Endothelial cell of umbilical vein (primary cell): ENCODE data around the gene MLANA. TPM values are rescaled to one million over a fixed set of nuclear protein-coding genes. Genes with fewer than 3 reads are reported as not detected.

Experiments
- BruUV-seq: library from RNA; stranded (reverse); fragments of 400-500 nt; replicated peaks from 2 replicates; lab custom pipeline; 2021; lab: Mats Ljungman, UMichigan
- CTCF ChIA-PET: fragments of 300-600, 350-600 bp; sonication (Branson Sonifier 250); formaldehyde crosslinking; loops from one replicate; lab custom pipeline; 2021; ENCODE audit warnings: antibody characterized with exemption, inconsistent platforms; lab: Charles Lee
- POLR2A ChIA-PET: fragments of 300-600, 350-600 bp; sonication (Branson Sonifier 250); formaldehyde crosslinking; loops from one replicate; lab custom pipeline; 2021; ENCODE audit warnings: antibody characterized with exemption, inconsistent platforms; lab: Charles Lee
- DNase-seq: peaks from one replicate; pipeline ENCODE4 v3.0.0-alpha.2; 2011; ENCODE audit warnings: low read depth, low spot score
- FAIRE-seq: peaks from 2 replicates; lab custom pipeline; 2011; peaks lifted over from hg19 to GRCh38; lab: Jason Lieb, UNC
- H2AFZ ChIP-seq: 2 replicates; pipeline ENCODE4 v1.6.0; 2012; ENCODE audit warnings: low read depth, low read length, control low read depth, inconsistent platforms
- H3K27ac ChIP-seq: 2 replicates; pipeline ENCODE4 v1.5.1; 2011; ENCODE audit warnings: low read depth, mild to moderate bottlenecking, control low read depth, low read length, moderate library complexity; ENCODE audit not compliant: insufficient read depth
- H3K27me3 ChIP-seq, 2 experiments: 2 replicates each; pipeline versions ENCODE4 v1.6.0 to v1.6.1; 2011; ENCODE audit warnings: low read length in 2 of 2, mixed read lengths in 1 of 2; ENCODE audit not compliant: control insufficient read depth in 2 of 2, insufficient read depth in 2 of 2
- H3K36me3 ChIP-seq, 2 experiments: 2 replicates in 1 of 2; 3 replicates in 1 of 2; pipeline ENCODE4 v1.5.1; 2011; ENCODE audit warnings: low read length in 2 of 2, mild to moderate bottlenecking in 1 of 2, moderate library complexity in 1 of 2; ENCODE audit not compliant: control insufficient read depth in 2 of 2, insufficient read depth in 2 of 2; ENCODE audit errors: extremely low read depth in 1 of 2
- H3K4me1 ChIP-seq: 3 replicates; pipeline ENCODE4 v1.5.1; 2011; ENCODE audit warnings: mild to moderate bottlenecking, low read length; ENCODE audit not compliant: control insufficient read depth, insufficient read depth; ENCODE audit errors: extremely low read depth
- H3K4me2 ChIP-seq: 2 replicates; pipeline ENCODE4 v1.6.1; 2011; ENCODE audit warnings: low read length, control low read depth, mixed read lengths; ENCODE audit not compliant: insufficient read depth
- H3K4me3 ChIP-seq, 3 experiments: fragments of 200-600 bp in 1 of 3; sonication (generic), shearing (Covaris generic) in 1 of 3; replicated peaks in 1 of 3; 2 replicates each; pipeline ENCODE4 v1.5.1; 2011 to 2016; ENCODE audit warnings: control low read depth in 3 of 3, low read length in 3 of 3, mild to moderate bottlenecking in 2 of 3, inconsistent platforms in 1 of 3, low read depth in 1 of 3, moderate library complexity in 1 of 3; ENCODE audit not compliant: insufficient read depth in 1 of 3
- H3K79me2 ChIP-seq: 2 replicates; pipeline ENCODE4 v1.6.0; 2012; ENCODE audit warnings: low read length, inconsistent platforms; ENCODE audit not compliant: control insufficient read depth, insufficient read depth
- H3K9ac ChIP-seq: replicated peaks from 2 replicates; pipeline ENCODE3; 2011; ENCODE audit warnings: low read length, control low read depth; ENCODE audit not compliant: insufficient read depth; ENCODE audit errors: extremely low read depth
- H3K9me1 ChIP-seq: replicated peaks from 3 replicates; pipeline ENCODE4 v1.6.0; 2011; ENCODE audit warnings: mild to moderate bottlenecking, low read length; ENCODE audit not compliant: control insufficient read depth, insufficient read depth; ENCODE audit errors: extremely low read depth
- H3K9me3 ChIP-seq: replicated peaks from 2 replicates; pipeline ENCODE4 v1.5.1; 2012; ENCODE audit warnings: low read length, inconsistent platforms; ENCODE audit not compliant: control insufficient read depth, insufficient read depth
- H4K20me1 ChIP-seq: replicated peaks from 2 replicates; pipeline ENCODE3; 2011; ENCODE audit warnings: mild to moderate bottlenecking, low read length; ENCODE audit not compliant: control insufficient read depth, insufficient read depth; ENCODE audit errors: extremely low read depth
- EZH2 ChIP-seq: IDR thresholded peaks from 2 replicates; pipeline ENCODE4 v1.6.1; 2012; ENCODE audit warnings: borderline replicate concordance, low read depth, mild to moderate bottlenecking, moderate library complexity, low read length, inconsistent platforms; ENCODE audit not compliant: severe bottlenecking
- FOS ChIP-seq: IDR thresholded peaks from 2 replicates; pipeline ENCODE4 v1.6.1; 2011; ENCODE audit warnings: mild to moderate bottlenecking, low read length, moderate library complexity, borderline replicate concordance; ENCODE audit not compliant: insufficient read depth
- GATA2 ChIP-seq: IDR thresholded peaks from 2 replicates; pipeline ENCODE4 v1.7.0; 2011; ENCODE audit warnings: low read depth, mild to moderate bottlenecking, moderate library complexity, mixed read lengths, low read length; ENCODE audit not compliant: insufficient read length, insufficient read depth
- JUN ChIP-seq: IDR thresholded peaks from 2 replicates; pipeline ENCODE4 v1.6.1; 2011; ENCODE audit warnings: borderline replicate concordance, low read depth; ENCODE audit not compliant: insufficient read length, insufficient read depth
- MAX ChIP-seq: IDR thresholded peaks from 2 replicates; pipeline ENCODE4 v1.6.1; 2011; ENCODE audit not compliant: insufficient read depth, insufficient read length
- MYC ChIP-seq: IDR thresholded peaks from one replicate; pipeline ENCODE4 v1.6.1; 2011; ENCODE audit warnings: mild to moderate bottlenecking, low read depth, low read length
- POLR2A ChIP-seq: IDR thresholded peaks from 2 replicates; pipeline ENCODE4 v1.6.1; 2012; ENCODE audit warnings: low read depth, mild to moderate bottlenecking, control low read depth, low read length
- POLR2AphosphoS5 ChIP-seq: IDR thresholded peaks from 2 replicates; pipeline ENCODE4 v1.6.1; 2012; ENCODE audit warnings: low read depth, mild to moderate bottlenecking, control low read depth, low read length, moderate library complexity; ENCODE audit not compliant: insufficient read depth
- dilution Hi-C: fragments of 300-500 bp; cut with MboI; formaldehyde crosslinking; loops from one replicate; pipeline ENCODE4 v1.15.0; 2019; ENCODE audit warnings: low sequenced_read_pairs; ENCODE audit not compliant: extremely low pct_ligation_motif_present
- intact Hi-C: fragments of 100-400 bp; cut with micrococcal nuclease; formaldehyde crosslinking; loops from one replicate; pipeline ENCODE4 v1.10.0; 2022
- polyA plus RNA-seq, 4 experiments: library from polyadenylated mRNA; depleted of rRNA in 3 of 4; stranded (reverse) in 3 of 4; unstranded in 1 of 4; fragments of >200 nt; gene quantifications; 2 replicates each; pipeline versions ENCODE4 v1.2.1 to v1.2.3, GENCODE V29; 2011 to 2012; ENCODE audit warnings: missing spikeins in 1 of 4
- total RNA-seq: library from RNA; stranded (reverse); gene quantifications from 2 replicates; pipeline ENCODE4 v1.2.3, GENCODE V29; 2021
- TF ChIP-seq, protein P1 (sequence below), 2 donors: IDR thresholded peaks; 1 replicate in 1 of 2; 2 replicates in 1 of 2; pipeline ENCODE4 v1.5.1; 2011; ENCODE audit warnings: low read length in 2 of 2, mild to moderate bottlenecking in 2 of 2, moderate library complexity in 2 of 2, control low read depth in 1 of 2, inconsistent platforms in 1 of 2, low read depth in 1 of 2; ENCODE audit not compliant: insufficient read depth in 1 of 2; ENCODE audit errors: extremely low read depth in 1 of 2

MLANA gene
- total and polyA plus RNA-seq, 2 donors (not counting 3 experiments of a cell fraction or from before 2014, with no cell fraction given), result not detected

GRCh38 chr9:5874048-5874447 lies 16.6 kb upstream of the MLANA start:
- no peaks in the 10 kb centered on the region for H3K36me3 ChIP-seq
- H3K9me1 ChIP-seq, result no peaks in the 10 kb centered on the region
- no peak overlapping the region for H3K4me2 ChIP-seq
- FAIRE-seq (no peak), DNase-seq (no peak)
- no peak overlapping the region for H3K4me3 ChIP-seq
- BruUV-seq, result no TSS peak
- H3K27me3 ChIP-seq, result no peaks in the 10 kb centered on the region
- POLR2A ChIA-PET, result no interaction called here
- no peak overlapping the region for H2AFZ ChIP-seq
- CTCF ChIA-PET, result no interaction called here
- TF ChIP-seq EZH2, result no peak
- no peak for TF ChIP-seq FOS
- no peak for TF ChIP-seq POLR2A
- no peak for TF ChIP-seq JUN
- TF ChIP-seq POLR2AphosphoS5, result no peak
- no peak for TF ChIP-seq MAX
- no peak for TF ChIP-seq GATA2
- TF ChIP-seq, protein P1, sequence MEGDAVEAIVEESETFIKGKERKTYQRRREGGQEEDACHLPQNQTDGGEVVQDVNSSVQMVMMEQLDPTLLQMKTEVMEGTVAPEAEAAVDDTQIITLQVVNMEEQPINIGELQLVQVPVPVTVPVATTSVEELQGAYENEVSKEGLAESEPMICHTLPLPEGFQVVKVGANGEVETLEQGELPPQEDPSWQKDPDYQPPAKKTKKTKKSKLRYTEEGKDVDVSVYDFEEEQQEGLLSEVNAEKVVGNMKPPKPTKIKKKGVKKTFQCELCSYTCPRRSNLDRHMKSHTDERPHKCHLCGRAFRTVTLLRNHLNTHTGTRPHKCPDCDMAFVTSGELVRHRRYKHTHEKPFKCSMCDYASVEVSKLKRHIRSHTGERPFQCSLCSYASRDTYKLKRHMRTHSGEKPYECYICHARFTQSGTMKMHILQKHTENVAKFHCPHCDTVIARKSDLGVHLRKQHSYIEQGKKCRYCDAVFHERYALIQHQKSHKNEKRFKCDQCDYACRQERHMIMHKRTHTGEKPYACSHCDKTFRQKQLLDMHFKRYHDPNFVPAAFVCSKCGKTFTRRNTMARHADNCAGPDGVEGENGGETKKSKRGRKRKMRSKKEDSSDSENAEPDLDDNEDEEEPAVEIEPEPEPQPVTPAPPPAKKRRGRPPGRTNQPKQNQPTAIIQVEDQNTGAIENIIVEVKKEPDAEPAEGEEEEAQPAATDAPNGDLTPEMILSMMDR (IDR thresholded peaks at IDR 0.05; ENCODE audit: extremely low read depth in 1 of 2, insufficient read depth in 1 of 2, low read depth in 1 of 2, low read length in 2 of 2), result no peak
- TF ChIP-seq MYC, result no peak
- H3K27ac ChIP-seq, result no peak overlapping the region
- H3K79me2 ChIP-seq, result no peaks in the 10 kb centered on the region
- no peaks in the 10 kb centered on the region for H4K20me1 ChIP-seq
- H3K9ac ChIP-seq, result no peak overlapping the region
- H3K9me3 ChIP-seq, result no peaks in the 10 kb centered on the region
- dilution Hi-C loops, result no loop called here
- intact Hi-C loops, result no loop called here
- no peaks in the 10 kb centered on the region for H3K4me1 ChIP-seq
